Pancreas (tissue), 10 donors: Measurements from ENCODE around the gene CRYGN. TPM values are rescaled to one million over a fixed set of nuclear protein-coding genes. Genes with fewer than 3 reads are reported as not detected.

Experiments
- ATAC-seq, 4 donors: fragments of 200-7000 bp; cut with Tn5 transposase; one replicate each; pipeline versions ENCODE4 v1.8.0 to v1.9.1; 2020; ENCODE audit warnings: mild to moderate bottlenecking in 4 of 4, moderate library complexity in 4 of 4
- DNase-seq, 6 donors: peaks; one replicate each; pipeline ENCODE4 v3.0.0-alpha.2; 2020
- FAIRE-seq: peaks from 2 replicates; lab custom pipeline; 2012; peaks lifted over from hg19 to GRCh38; lab: Jason Lieb, UNC
- H3K27ac ChIP-seq, 4 donors: fragments of 200-600 bp; sonication (generic); 1 replicate in 3 of 4; 2 replicates in 1 of 4; pipeline versions ENCODE4 v1.5.0 to v1.8.0; 2020
- H3K27me3 ChIP-seq, 4 donors: fragments of 200-600 bp; one replicate each; pipeline ENCODE4 v1.8.0; 2021
- H3K36me3 ChIP-seq, 3 donors: fragments of 200-600 bp; sonication (generic) in 1 of 3; one replicate each; pipeline versions ENCODE4 v1.5.0 to v1.8.0; 2020 to 2021
- H3K4me1 ChIP-seq, 3 donors: fragments of 200-600 bp; one replicate each; pipeline ENCODE4 v1.8.0; 2021
- H3K4me3 ChIP-seq, 4 donors: fragments of 200-600 bp; sonication (generic) in 2 of 4; one replicate each; pipeline versions ENCODE4 v1.5.0 to v1.8.0; 2020 to 2021
- H3K9me3 ChIP-seq, 4 donors: fragments of 200-600 bp; one replicate each; pipeline ENCODE4 v1.8.0; 2021
- WGBS, 2 donors: extraction: QIAGEN DNeasy Blood & Tissue Kit; methylation state at CpG; one replicate each; pipeline ENCODE4 v1.1.7; 2013; 5-methylcytosine and 5-hydroxymethylcytosine counted together
- intact Hi-C, 3 donors: fragments of 100-400 bp; cut with DNase I; formaldehyde crosslinking; loops; one replicate each; pipeline versions ENCODE4 v1.11.1 to v1.14.2; 2022
- polyA plus RNA-seq, 2 donors: library from polyadenylated mRNA; stranded (reverse); fragments of 200-250 nt; gene quantifications; one replicate each; pipeline ENCODE4 v1.2.3, GENCODE V29; 2013
- total RNA-seq, 6 donors: library from RNA; stranded (reverse); fragmentation: NEBNext Ultra II Directional in 4 of 6; extraction: Animal tissue kit (Norgen Biotek cat#: 25700) in 4 of 6; gene quantifications; one replicate each; pipeline versions ENCODE4 v1.2.1 to v1.2.4, GENCODE V29; 2021 to 2023
- TF ChIP-seq, protein P1 (sequence below), 4 donors: fragments of 200-600 bp; sonication (generic) in 3 of 4; IDR thresholded peaks; one replicate each; pipeline versions ENCODE4 v1.5.0 to v1.8.0; 2021; ENCODE audit warnings: antibody characterized with exemption in 4 of 4
- donor health status: healthy with polysubstance abuse.
- donor health status: DM: no; HTN: no; CAD: no; lungs with moderate emphysema.
- donor health status: DM: no; HTN: no; CAD: no.
- donor health status: control.
- donor health status: control.
- donor health status: Bipolar disorder and iron deficiency.
- donor health status: DM: yes; HTN: yes; CAD: no.
- donor health status: DM: no; HTN: no; CAD: no.
- donor health status: DM: no; HTN: no; CAD: no.
- donor health status: DM: yes; HTN: yes; CAD: no.

The CRYGN gene
- total and polyA plus RNA-seq, 8 donors, result 0.07 to 0.18 (median 0.08) TPM; not detected in 4

DNA sequence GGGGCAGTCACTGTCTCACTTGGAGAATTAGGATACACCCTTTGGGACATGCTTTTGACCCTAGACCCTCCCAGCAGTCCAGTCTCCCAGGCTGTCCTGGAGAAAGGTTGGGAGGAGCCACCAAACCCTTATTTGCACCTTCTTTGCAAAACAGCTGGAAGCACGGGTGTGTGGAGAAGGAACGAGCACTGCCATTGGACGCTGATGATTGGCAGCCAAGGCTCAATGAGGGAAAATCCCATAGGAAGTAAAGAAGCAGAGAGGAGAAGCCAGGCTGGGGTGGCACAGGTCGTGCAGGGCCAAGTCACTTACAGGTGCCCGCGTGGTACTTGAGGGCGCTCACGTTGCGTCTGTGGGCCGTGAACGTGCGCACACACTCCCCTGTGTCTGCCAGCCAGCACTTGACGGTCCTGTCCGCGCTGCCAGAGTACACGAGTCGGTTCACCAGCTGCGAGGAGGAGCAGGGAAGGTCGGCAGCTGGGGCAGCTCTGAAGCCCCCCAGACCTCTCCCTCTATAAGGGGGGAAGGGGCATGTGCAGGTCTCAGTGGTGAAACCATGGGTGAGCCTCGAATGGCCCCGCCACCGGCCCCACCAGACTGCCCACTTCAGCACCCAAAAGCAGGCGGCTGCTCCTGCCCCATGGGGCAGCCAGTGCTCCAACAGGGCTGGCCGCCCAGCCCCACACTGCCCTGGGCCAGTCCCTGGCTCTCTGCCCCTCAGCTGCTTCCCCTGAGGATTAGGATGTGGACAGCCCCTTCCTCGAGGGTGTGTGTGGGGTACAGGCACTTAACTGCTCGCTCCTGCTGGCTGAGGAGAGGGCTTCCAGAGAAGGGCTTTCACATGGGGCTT, 54.9 kb downstream of the CRYGN start:
- Histone ChIP-seq H3K4me1 (no peaks in the 10 kb centered on the region), H3K36me3 (no peaks in the 10 kb centered on the region), H3K4me3 (no peak overlapping the region), H3K9me3 (no peaks in the 10 kb centered on the region), H3K27me3 (no peaks in the 10 kb centered on the region), H3K27ac (no peak overlapping the region)
- 84 to 85% methylated on average over 26 of the region's 26 CpGs for WGBS, 2 donors
- FAIRE-seq, result no peak
- intact Hi-C loops, result no loop called here
- ATAC-seq, result no peak
- TF ChIP-seq, protein P1, sequence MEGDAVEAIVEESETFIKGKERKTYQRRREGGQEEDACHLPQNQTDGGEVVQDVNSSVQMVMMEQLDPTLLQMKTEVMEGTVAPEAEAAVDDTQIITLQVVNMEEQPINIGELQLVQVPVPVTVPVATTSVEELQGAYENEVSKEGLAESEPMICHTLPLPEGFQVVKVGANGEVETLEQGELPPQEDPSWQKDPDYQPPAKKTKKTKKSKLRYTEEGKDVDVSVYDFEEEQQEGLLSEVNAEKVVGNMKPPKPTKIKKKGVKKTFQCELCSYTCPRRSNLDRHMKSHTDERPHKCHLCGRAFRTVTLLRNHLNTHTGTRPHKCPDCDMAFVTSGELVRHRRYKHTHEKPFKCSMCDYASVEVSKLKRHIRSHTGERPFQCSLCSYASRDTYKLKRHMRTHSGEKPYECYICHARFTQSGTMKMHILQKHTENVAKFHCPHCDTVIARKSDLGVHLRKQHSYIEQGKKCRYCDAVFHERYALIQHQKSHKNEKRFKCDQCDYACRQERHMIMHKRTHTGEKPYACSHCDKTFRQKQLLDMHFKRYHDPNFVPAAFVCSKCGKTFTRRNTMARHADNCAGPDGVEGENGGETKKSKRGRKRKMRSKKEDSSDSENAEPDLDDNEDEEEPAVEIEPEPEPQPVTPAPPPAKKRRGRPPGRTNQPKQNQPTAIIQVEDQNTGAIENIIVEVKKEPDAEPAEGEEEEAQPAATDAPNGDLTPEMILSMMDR (IDR thresholded peaks at IDR 0.05), result no peak
- peak in 1 of 6 donors; percentile 52 for DNase-seq

DNA sequence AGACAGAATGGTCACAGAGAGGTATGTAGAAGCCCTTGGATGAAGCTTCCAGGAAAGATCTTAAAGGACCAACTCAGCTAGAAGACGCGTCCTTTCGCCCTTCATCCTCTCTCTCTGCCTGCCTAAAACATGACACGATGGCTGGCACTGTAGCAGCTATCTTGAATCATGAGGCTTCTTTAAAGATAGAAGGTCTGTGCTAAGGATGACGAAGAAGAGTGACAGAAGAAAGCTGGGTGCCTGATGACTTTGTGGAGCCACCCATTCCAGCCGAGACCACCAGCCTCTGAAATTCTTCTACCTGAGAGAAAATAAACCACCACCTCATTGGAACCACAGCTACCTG, 55.6 kb downstream of the CRYGN start:
- no peak overlapping the region for H3K27ac ChIP-seq
- FAIRE-seq, result no peak
- TF ChIP-seq, protein P1 (IDR thresholded peaks at IDR 0.05), result no peak
- WGBS, 2 donors, result 79 to 91% methylated on average over 6 of the region's 6 CpGs
- ATAC-seq, result no peak
- H3K27me3 ChIP-seq, result no peaks in the 10 kb centered on the region
- H3K4me1 ChIP-seq, result no peaks in the 10 kb centered on the region
- intact Hi-C loops, result no loop called here
- H3K4me3 ChIP-seq, result no peak overlapping the region
- no peak for DNase-seq
- H3K36me3 ChIP-seq, result no peaks in the 10 kb centered on the region
- no peaks in the 10 kb centered on the region for H3K9me3 ChIP-seq

DNA sequence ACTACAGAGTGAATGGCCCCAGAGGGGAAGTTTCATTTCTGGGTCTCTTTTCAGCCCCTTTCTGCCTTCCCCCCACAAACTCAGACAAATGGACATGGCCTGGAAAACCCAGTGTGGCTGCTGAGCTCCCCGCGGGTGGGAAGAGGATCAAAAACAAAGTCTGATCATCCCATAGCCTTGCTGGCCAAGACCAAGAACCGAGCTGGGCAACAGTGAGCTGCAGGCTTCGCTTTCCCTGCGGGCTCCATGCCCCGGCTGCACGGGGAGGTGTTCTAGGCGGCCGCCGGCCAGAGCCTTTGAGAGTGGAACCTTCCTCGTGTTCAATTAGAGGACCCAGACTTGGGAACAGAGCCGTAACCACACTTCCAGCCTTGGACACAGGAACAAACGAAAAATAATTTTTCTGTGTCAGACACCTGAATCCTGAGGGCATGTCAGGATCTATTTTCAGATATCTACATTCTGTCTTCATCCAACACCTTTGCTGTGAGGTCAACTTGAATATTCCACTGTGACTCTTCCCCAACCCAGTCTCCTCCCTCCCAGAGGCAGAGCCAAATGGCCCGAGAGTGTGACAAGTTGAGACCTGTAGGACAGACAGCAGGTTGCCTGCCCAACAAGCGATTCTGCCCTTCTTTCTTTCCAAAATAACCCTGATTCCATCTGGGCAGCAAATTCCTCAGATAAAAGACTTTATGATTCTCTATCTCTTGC, 56.1 kb downstream of the CRYGN start:
- no peak overlapping the region for H3K4me3 ChIP-seq
- TF ChIP-seq, protein P1 (IDR thresholded peaks at IDR 0.05), result no peak
- no peaks in the 10 kb centered on the region for H3K9me3 ChIP-seq
- no peaks in the 10 kb centered on the region for H3K27me3 ChIP-seq
- no peaks in the 10 kb centered on the region for H3K4me1 ChIP-seq
- H3K27ac ChIP-seq, result no peak overlapping the region
- intact Hi-C loops, result no loop called here
- H3K36me3 ChIP-seq, result no peaks in the 10 kb centered on the region
- DNase-seq (peak in 1 of 6 donors; percentile 39), FAIRE-seq (no peak), ATAC-seq (no peak)
- 75 to 80% methylated on average over 15 of the region's 15 CpGs for WGBS, 2 donors

DNA sequence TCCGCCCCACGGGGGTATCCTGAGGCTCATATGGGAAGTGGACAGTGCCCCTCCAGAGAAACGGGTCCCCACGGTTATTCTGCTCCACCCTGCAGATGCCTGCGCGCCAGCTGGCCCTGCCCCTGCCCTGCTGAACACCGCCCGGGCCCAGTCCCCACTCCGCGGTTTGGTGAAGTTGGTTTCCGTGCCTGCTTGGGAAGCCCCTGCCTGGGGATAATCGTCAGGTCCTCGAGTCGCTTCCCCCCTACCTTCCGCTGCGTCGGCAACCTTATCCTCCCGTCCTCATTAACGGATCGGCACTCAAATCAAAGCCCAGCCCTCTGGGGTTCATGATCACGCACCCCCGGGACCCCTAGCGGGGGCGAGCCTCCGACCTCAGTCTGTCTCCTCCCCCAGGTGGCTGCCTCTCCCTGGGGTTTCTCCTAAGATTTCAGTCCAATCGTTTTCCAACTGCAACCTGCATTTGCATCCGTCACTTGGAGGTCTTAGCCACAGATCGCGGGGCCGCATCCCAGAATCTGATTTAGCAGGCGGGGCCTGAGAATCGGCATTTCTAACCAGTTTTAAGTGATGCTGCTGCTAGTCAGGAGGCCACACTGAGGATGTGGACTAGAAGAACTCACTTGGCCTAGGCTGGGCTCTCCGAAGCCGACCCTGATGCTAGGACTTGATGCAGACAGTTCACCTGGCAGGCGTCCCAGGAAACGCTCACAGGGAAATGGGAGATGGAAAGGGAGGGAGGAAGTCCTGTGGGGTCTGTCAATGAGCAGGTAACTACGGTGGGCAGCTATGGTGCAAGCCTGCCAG, 57.7 kb downstream of the CRYGN start:
- FAIRE-seq (no peak), DNase-seq (peak in 2 of 6 donors; percentile 50 to 58), ATAC-seq (peak in 1 of 4 donors; percentile 7)
- Histone ChIP-seq H3K27ac (no peak overlapping the region), H3K4me3 (peak overlapping the region in 1 of 4 donors; percentile 38), H3K27me3 (no peaks in the 10 kb centered on the region), H3K9me3 (no peaks in the 10 kb centered on the region), H3K36me3 (peaks cover 0 to 13% (median 0%) of the 10 kb centered on the region in 3 donors), H3K4me1 (no peaks in the 10 kb centered on the region)
- intact Hi-C loops, result no loop called here
- 19 to 25% methylated on average over 32 to 37 of the region's 37 CpGs for WGBS, 2 donors
- TF ChIP-seq, protein P1 (IDR thresholded peaks at IDR 0.05), result no peak
